ENCODE results near the gene NBPF4. TPM values are rescaled to one million over a fixed set of nuclear protein-coding genes. Genes with fewer than 3 reads are reported as not detected.
"Not testable (repeated sequence)": the region's sequence is repeated elsewhere in the genome, so short reads cannot be mapped to it uniquely, and the experiment has no call there.

Gene NBPF4, protein sequence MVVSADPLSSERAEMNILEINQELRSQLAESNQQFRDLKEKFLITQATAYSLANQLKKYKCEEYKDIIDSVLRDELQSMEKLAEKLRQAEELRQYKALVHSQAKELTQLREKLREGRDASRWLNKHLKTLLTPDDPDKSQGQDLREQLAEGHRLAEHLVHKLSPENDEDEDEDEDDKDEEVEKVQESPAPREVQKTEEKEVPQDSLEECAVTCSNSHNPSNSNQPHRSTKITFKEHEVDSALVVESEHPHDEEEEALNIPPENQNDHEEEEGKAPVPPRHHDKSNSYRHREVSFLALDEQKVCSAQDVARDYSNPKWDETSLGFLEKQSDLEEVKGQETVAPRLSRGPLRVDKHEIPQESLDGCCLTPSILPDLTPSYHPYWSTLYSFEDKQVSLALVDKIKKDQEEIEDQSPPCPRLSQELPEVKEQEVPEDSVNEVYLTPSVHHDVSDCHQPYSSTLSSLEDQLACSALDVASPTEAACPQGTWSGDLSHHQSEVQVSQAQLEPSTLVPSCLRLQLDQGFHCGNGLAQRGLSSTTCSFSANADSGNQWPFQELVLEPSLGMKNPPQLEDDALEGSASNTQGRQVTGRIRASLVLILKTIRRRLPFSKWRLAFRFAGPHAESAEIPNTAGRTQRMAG
- total RNA-seq, result under 1 TPM in 3 of 7 donors, not detected in 4; 0.14 to 0.33 (median 0.19) TPM
- polyA plus RNA-seq, result under 1 TPM in 1 of 3 donors, not detected in 2; 0.03 TPM
- long read RNA-seq, donor 1, result 0 reads
- long read RNA-seq, donor 2, result 0 reads

DNA sequence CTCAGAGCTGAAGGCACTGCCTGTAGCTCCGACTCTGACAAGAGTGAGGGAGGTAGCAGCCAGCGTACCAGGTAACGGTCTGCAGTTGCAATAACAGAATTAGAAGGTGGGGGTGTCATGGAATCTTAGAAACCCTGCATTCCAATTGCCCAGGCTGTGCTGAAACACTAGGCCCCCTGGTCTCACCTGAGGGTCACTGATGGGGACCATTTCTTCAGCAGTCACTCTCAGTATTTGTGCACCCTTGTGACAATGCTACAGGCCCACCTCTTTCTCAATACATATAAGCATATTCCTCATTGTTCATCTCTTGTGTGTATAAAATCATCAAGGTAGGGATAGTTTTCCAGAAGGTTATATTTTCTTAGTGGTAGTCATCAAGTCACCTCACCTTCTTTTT, at the start of gene NBPF4:
Gene NBPF4, minus strand, starts transcription at position 101 of the 400 bp plus-strand sequence. CDS start 315 bp downstream, outside the sequence.
- H3K36me3 ChIP-seq; H3K9me3 ChIP-seq; H3K27ac ChIP-seq; intact Hi-C loops (cut with DNase I; ENCODE audit: low total_unique reads); H3K27me3 ChIP-seq (replicated peaks in 1 of 7); DNase-seq; H3K4me1 ChIP-seq; H3K4me3 ChIP-seq: not testable (repeated sequence)
- no CpG with 5 or more reads among the region's 3 CpGs for WGBS, 5 donors

DNA sequence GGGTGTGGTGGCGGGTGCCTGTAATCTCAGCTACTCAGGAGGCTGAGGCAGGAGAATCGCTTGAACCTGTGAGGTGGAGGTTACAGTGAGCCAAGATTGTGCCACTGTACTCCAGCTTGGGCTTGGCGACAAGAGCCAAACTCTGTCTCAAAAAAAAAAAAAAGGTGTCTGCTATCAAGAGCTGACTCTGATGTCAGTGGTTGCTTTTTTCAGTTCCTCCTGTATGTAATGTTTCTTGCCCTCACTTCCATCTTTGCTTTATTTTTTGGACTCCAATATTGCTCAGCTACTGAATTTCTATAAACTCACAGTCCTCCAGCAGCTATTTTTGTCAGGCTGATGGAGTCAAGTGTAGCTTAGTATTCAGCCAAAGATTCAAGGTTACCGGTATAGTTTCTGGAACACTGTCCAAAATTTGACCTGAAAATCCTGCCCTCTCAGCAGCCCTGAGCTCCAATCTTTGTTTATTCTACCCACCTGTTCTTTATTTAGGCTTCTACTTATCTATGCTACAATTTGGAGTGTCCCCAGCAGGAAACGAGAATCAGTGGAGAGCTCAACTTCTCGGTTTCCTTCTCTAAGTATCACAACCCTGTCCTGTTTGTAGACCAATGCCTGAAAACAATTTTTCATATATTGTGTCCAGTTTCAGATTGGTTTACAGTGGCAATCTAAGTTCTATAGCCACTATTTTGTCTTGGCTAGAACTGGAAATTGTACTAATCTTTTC, 38.8 kb upstream of the NBPF4 start:
- H3K36me3 ChIP-seq; H3K4me3 ChIP-seq; H3K9me3 ChIP-seq; H3K27ac ChIP-seq; H3K27me3 ChIP-seq (replicated peaks in 1 of 7); H3K4me1 ChIP-seq; DNase-seq; intact Hi-C loops (cut with DNase I; ENCODE audit: low total_unique reads): not testable (repeated sequence)
- no CpG with 5 or more reads among the region's 6 CpGs for WGBS, 5 donors

DNA sequence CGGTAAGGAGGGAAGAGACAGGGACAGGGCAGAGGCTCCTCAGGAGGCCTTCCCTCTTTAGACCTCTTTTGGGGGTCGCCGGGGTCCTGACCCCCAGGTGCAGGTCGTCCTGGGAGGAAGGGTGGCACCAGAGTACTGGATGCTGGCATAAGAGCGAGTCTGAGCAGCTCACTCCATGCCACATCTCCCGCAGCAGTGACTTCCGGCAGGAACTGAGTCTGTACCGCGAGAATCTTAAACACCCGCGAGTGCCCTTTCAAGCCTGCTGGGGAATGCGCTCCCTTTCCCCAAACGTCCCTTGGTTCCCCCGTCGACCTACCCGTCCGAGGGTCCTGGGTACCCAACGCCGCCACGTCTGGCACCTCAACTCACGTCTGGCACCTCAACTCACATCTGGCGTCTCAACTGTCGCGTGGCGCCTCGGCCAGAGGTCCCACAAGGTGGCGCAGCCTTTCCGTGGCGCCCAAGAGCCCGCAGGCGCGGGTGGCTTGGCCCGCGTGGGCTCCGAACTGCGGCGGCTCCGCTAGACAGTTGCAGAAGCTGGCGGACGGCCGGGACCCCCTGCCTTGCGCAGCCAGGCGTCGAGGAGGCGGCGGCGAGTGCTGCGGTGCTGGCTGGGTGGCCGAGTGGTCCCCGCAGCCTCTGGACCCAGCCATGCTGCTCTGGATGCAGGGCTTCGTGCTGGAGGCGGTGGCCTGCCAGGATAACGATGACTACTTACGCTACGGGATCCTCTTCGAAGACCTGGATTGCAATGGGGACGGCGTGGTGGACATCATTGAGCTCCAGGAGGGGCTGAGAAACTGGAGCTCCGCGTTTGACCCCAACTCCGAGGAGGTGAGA, 28.8 kb upstream of the NBPF4 start:
- H3K27ac ChIP-seq; H3K4me1 ChIP-seq; H3K9me3 ChIP-seq; H3K27me3 ChIP-seq (replicated peaks in 1 of 7); H3K36me3 ChIP-seq; intact Hi-C loops (cut with DNase I; ENCODE audit: low total_unique reads); DNase-seq; H3K4me3 ChIP-seq: not testable (repeated sequence)
- WGBS, 5 donors, result no CpG with 5 or more reads among the region's 61 CpGs

DNA sequence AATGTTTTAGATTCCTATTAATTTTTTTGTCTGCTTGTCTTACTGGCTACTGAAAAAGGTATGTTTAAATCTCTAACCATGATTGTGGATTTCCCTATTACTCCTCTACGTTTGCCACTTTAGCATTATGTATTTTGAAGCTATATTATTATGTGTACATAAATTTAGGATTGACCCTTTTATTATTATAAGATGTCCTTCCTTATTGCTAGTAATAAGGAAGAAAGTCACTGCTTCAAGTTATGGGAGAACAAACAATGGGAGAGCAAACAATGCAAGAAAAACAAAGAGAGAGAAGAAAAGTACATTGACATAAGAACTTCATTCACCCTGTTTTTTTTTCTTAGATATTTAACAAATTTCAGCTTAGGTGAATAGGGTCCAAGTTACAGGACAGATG, 23.2 kb upstream of the NBPF4 start:
- WGBS, 5 donors, result 36 to 67% (median 64%) methylated on average over 1 of the region's 1 CpG
- H3K36me3 ChIP-seq; H3K9me3 ChIP-seq; DNase-seq; H3K27me3 ChIP-seq (replicated peaks in 1 of 7); H3K27ac ChIP-seq; H3K4me3 ChIP-seq; H3K4me1 ChIP-seq; intact Hi-C loops (cut with DNase I; ENCODE audit: low total_unique reads): not testable (repeated sequence)

DNA sequence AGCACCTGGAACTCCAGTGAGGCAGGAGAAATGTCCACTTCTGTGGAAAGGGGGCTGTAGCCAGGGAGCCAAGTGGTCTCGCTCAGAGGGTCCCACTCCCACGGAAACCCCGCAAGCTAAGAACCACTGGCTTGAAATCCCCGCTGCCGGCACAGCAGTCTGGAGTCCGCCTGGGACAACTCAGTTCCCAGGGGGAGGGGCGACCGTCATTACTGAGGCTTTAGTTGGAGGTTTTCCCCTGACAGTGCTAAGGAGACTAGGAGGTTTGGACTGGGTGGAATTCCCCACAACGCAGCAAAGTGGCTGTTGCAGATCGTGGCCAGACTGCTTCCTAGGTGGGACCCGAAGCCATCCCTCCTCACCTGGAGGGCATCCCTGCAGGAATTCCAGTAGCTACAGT, 18.1 kb upstream of the NBPF4 start:
- intact Hi-C loops (cut with DNase I; ENCODE audit: low total_unique reads); H3K4me1 ChIP-seq; DNase-seq; H3K27ac ChIP-seq; H3K9me3 ChIP-seq; H3K36me3 ChIP-seq; H3K4me3 ChIP-seq; H3K27me3 ChIP-seq (replicated peaks in 1 of 7): not testable (repeated sequence)
- WGBS, 5 donors, result no CpG with 5 or more reads among the region's 11 CpGs

DNA sequence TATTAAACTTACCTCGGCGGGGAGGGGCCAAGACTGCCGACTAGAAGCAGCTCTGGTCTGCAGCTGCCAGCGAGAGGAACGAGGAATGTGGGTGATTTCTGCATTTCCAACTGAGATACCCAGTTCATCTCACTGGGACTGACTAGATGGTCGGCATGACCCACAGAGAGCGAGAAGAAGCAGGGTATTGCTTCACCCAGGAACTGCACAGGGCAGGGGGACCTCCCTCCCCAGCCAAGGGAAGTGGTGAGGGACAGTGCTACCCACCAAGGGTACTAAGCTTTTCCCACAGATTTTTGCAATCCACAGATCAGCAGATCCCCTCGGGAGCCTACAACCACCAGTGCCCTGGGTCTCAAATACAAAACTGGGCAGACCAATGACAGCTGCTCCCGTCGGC, 17.6 kb upstream of the NBPF4 start:
- H3K9me3 ChIP-seq; H3K36me3 ChIP-seq; H3K4me1 ChIP-seq; H3K27ac ChIP-seq; H3K27me3 ChIP-seq (replicated peaks in 1 of 7); DNase-seq; H3K4me3 ChIP-seq; intact Hi-C loops (cut with DNase I; ENCODE audit: low total_unique reads): not testable (repeated sequence)
- WGBS, 5 donors, result no CpG with 5 or more reads among the region's 10 CpGs

DNA sequence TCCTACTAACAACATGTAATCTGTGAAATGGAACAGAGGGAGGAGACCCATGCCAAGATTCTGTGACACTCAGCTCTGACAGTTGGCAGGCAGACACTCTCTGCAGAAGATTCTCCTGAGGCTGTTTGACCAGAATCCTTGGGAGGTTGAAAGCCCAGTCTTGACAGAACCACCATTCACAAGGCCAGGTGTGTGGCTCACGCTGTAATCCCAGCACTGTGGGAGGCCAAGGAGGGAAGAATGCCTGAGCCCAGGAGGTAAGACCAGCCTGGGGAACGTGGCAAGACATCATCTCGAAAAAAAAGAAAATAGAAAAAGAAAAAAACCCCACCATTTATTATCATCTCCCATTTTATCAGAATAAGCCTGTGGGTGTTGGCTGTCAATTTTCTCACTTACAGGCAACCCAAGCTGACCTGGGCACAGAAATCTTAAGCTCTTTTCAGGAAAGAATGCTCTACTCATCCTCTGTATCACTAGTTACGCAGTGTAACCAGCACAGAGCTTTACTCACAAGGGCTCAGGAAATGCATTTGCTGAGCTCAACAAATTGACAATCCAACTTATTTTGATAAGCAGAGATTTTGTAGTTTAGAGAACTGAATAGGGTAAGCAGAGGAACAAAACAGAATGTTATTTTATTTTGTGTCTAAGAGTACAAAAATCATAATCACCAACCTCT, 16.8 kb upstream of the NBPF4 start:
- not testable (repeated sequence) for H3K4me3 ChIP-seq, H3K4me1 ChIP-seq

DNA sequence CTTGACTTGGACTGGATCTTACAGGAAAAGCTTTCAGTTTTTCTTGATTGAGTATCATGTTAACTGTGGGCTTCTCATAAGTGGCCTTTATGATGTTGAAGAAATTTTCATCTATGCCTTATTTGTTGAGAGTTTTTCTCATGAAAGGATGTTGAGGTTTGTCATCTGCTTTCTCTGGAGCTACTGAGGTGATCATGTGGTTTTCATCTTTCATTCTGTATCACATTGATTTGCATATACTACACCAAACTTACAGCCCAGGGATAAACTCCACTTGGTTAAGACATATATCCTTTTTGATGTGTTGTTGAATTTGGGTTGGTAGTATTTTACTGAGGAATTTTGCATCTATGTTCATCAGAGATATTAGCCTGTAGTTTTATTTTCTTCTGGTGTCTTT, 11.6 kb upstream of the NBPF4 start:
- H3K4me3 ChIP-seq; DNase-seq; H3K36me3 ChIP-seq; intact Hi-C loops (cut with DNase I; ENCODE audit: low total_unique reads); H3K27me3 ChIP-seq (replicated peaks in 1 of 7); H3K4me1 ChIP-seq; H3K27ac ChIP-seq; H3K9me3 ChIP-seq: not testable (repeated sequence)

More for the DNA sequence above, 16.8 kb upstream of the NBPF4 start:
- H3K36me3 ChIP-seq; H3K9me3 ChIP-seq; DNase-seq; intact Hi-C loops (cut with DNase I; ENCODE audit: low total_unique reads); H3K27ac ChIP-seq; H3K27me3 ChIP-seq (replicated peaks in 1 of 7): not testable (repeated sequence)
- no CpG with 5 or more reads among the region's 4 CpGs for WGBS, 5 donors

DNA sequence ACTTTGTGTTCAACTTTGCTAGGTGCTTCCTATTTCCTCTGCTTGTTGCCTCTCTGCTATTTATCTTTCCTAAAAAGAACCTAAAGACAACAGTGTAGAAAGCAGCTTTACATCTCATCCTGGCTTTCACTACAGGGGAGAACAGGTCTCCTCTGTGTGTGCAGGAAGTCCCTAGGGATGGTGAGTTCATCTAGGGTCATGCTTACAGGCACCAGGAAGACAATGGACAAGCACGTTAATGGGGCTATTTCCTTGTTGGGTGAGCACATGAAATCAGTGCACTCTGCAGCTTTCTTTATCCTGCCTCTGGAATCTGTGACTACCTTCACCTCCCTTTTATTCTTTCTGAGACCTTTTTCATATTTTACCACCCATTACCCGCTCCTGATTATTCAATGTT, 4.5 kb downstream of the NBPF4 start:
- intact Hi-C loops (cut with DNase I; ENCODE audit: low total_unique reads); DNase-seq; H3K36me3 ChIP-seq; H3K4me3 ChIP-seq; H3K27me3 ChIP-seq (replicated peaks in 1 of 7); H3K27ac ChIP-seq; H3K4me1 ChIP-seq; H3K9me3 ChIP-seq: not testable (repeated sequence)
- WGBS, 5 donors, result no CpG with 5 or more reads among the region's 2 CpGs

DNA sequence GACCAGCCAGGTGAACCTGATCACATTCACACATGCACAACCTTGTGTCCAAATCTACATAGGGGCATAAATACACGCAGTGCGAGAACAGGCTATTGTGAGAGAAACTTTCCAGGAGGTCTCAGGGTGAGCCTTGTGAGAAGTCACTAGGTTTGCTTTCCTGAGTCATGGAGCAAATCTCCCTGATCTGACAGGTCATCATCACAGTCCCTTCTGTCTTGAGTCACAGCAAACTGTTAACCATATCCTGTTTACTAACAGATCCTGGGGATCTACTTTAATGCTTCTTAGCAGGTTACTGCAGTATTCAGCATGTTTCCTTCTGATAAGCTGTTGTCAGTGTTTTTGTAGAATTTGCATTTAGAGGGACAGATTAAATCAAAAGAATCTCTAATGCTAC, 8.6 kb downstream of the NBPF4 start:
- intact Hi-C loops (cut with DNase I; ENCODE audit: low total_unique reads); H3K27ac ChIP-seq: not testable (repeated sequence)

More for the DNA sequence above, 8.6 kb downstream of the NBPF4 start:
- DNase-seq; H3K27me3 ChIP-seq (replicated peaks in 1 of 7); H3K36me3 ChIP-seq; H3K9me3 ChIP-seq; H3K4me3 ChIP-seq; H3K4me1 ChIP-seq: not testable (repeated sequence)
- WGBS, 5 donors, result no CpG with 5 or more reads among the region's 2 CpGs

Measured in spleen (tissue), 13 donors.